SK-N-SH treated with all-trans-retinoic acid at 6 μM for 48 hours (cell line): ENCODE results near the gene PLB1.

Experiments
- ATAC-seq: fragments of 200-7000 bp; cut with Tn5 transposase; 3 replicates; pipeline ENCODE4 v1.9.1; 2020; ENCODE audit warnings: mild to moderate bottlenecking, moderate library complexity
- ARNTL ChIP-seq: fragments of 450-650 bp; formaldehyde crosslinking; IDR thresholded peaks from 2 replicates; pipeline ENCODE4 v1.5.0; 2020; ENCODE audit warnings: low read depth, mild to moderate bottlenecking, moderate library complexity, borderline replicate concordance
- BACH2 ChIP-seq: fragments of 250-450 bp; sonication (Bioruptor Pico); IDR thresholded peaks from 2 replicates; pipeline ENCODE4 v1.9.0; 2021; ENCODE audit warnings: mild to moderate bottlenecking, borderline replicate concordance
- CREB5 ChIP-seq: fragments of 250-450 bp; sonication (Bioruptor Pico); IDR thresholded peaks from 2 replicates; pipeline ENCODE4 v1.5.1; 2020; ENCODE audit warnings: low read depth, mild to moderate bottlenecking, moderate library complexity
- CSDC2 ChIP-seq: fragments of 250-450 bp; sonication (Bioruptor Pico); IDR thresholded peaks from 2 replicates; pipeline ENCODE4 v1.5.0; 2020; ENCODE audit warnings: mild to moderate bottlenecking, moderate library complexity
- ISL1 ChIP-seq: fragments of 250-450 bp; sonication (Bioruptor Pico); IDR thresholded peaks from 2 replicates; pipeline ENCODE4 v2.1.2; 2022; ENCODE audit warnings: mild to moderate bottlenecking, moderate library complexity
- POU6F1 ChIP-seq: fragments of 250-450 bp; sonication (Bioruptor Pico); IDR thresholded peaks from 2 replicates; pipeline ENCODE4 v1.8.0; 2021; ENCODE audit warnings: low read depth, mild to moderate bottlenecking, moderate library complexity, borderline replicate concordance
- PPARA ChIP-seq: fragments of 250-450 bp; sonication (Bioruptor Pico); IDR thresholded peaks from 2 replicates; pipeline ENCODE4 v1.5.0; 2020; ENCODE audit warnings: mild to moderate bottlenecking, borderline replicate concordance
- RARB ChIP-seq: fragments of 250-450 bp; sonication (Bioruptor Pico); IDR thresholded peaks from 2 replicates; pipeline ENCODE4 v1.8.0; 2021; ENCODE audit warnings: mild to moderate bottlenecking, moderate library complexity
- TOX ChIP-seq: fragments of 250-450 bp; sonication (Bioruptor Pico); IDR thresholded peaks from 2 replicates; pipeline ENCODE4 v1.8.0; 2021; ENCODE audit warnings: mild to moderate bottlenecking, moderate library complexity, borderline replicate concordance
- TSHZ2 ChIP-seq: fragments of 250-450 bp; sonication (Bioruptor Pico); IDR thresholded peaks from 2 replicates; pipeline ENCODE4 v1.5.0; 2020; ENCODE audit warnings: mild to moderate bottlenecking, moderate library complexity
- ZC3H10 ChIP-seq: fragments of 250-450 bp; sonication (Bioruptor Pico); IDR thresholded peaks from 2 replicates; pipeline ENCODE4 v1.5.1; 2021; ENCODE audit warnings: mild to moderate bottlenecking, moderate library complexity
- ZFP30 ChIP-seq: fragments of 450-650 bp; formaldehyde crosslinking; IDR thresholded peaks from 2 replicates; pipeline ENCODE4 v1.5.0; 2022; ENCODE audit warnings: mild to moderate bottlenecking, moderate library complexity
- ZNF565 ChIP-seq: fragments of 450-650 bp; formaldehyde crosslinking; conservative IDR thresholded peaks from 2 replicates; pipeline ENCODE4 v1.5.0; 2020; ENCODE audit warnings: low read depth, mild to moderate bottlenecking, moderate library complexity
- ZNF70 ChIP-seq: fragments of 450-650 bp; formaldehyde crosslinking; IDR thresholded peaks from 2 replicates; pipeline ENCODE4 v1.5.0; 2020; ENCODE audit warnings: mild to moderate bottlenecking, moderate library complexity
- ZNF8 ChIP-seq: fragments of 450-650 bp; formaldehyde crosslinking; IDR thresholded peaks from 2 replicates; pipeline ENCODE4 v1.5.0; 2020; ENCODE audit warnings: mild to moderate bottlenecking, moderate library complexity
- TF ChIP-seq, protein P1 (sequence below): fragments of 250-450 bp; sonication (Bioruptor Pico); IDR thresholded peaks from 2 replicates; pipeline ENCODE4 v1.5.1; 2021; ENCODE audit warnings: mild to moderate bottlenecking, moderate library complexity

The PLB1 gene

DNA sequence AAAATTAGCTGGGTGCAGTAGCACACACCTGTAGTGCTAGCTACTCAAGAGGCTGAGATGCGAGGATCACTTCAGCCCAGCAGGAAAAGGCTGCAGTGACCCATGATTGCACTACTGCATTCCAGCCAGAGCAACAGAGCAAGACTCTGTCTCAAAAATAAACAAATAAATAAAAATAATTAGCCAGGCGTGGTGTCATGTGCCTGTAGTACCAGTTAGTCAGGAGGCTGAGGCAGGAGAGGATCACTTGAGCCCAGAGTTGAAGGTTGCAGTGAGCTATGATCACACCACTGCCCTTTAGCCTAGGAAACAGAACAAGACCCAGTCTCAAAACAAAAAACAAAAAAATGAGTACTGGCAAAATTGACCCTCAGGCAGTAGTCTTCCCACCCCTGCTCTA, 193.9 kb downstream of the PLB1 start (continued):
- TF ChIP-seq TSHZ2 (no peak), ZNF8 (CRISPR knock-in tag) (no peak)
- TF ChIP-seq, protein P1, sequence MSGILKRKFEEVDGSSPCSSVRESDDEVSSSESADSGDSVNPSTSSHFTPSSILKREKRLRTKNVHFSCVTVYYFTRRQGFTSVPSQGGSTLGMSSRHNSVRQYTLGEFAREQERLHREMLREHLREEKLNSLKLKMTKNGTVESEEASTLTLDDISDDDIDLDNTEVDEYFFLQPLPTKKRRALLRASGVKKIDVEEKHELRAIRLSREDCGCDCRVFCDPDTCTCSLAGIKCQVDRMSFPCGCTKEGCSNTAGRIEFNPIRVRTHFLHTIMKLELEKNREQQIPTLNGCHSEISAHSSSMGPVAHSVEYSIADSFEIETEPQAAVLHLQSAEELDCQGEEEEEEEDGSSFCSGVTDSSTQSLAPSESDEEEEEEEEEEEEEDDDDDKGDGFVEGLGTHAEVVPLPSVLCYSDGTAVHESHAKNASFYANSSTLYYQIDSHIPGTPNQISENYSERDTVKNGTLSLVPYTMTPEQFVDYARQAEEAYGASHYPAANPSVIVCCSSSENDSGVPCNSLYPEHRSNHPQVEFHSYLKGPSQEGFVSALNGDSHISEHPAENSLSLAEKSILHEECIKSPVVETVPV (CRISPR knock-in tag), result no peak

GRCh38 chr2:28692411-28692810, 196.6 kb downstream of the PLB1 start:
- TF ChIP-seq PPARA (CRISPR knock-in tag), result no peak
- no peak for TF ChIP-seq POU6F1
- no peak for TF ChIP-seq ZNF8 (CRISPR knock-in tag)
- TF ChIP-seq CSDC2 (CRISPR knock-in tag), result no peak
- no peak for TF ChIP-seq RARB (CRISPR knock-in tag)
- TF ChIP-seq ZFP30 (CRISPR knock-in tag), result no peak
- no peak for TF ChIP-seq ARNTL
- TF ChIP-seq CREB5 (CRISPR knock-in tag), result no peak
- TF ChIP-seq ZNF70 (CRISPR knock-in tag), result no peak
- TF ChIP-seq ZC3H10, result no peak
- TF ChIP-seq BACH2, result no peak
- ATAC-seq, result no peak

GRCh38 chr2:28693223-28693622, 197.4 kb downstream of the PLB1 start:
- ATAC-seq, result no peak
- TF ChIP-seq ZNF565 (CRISPR knock-in tag) (no peak), ISL1 (CRISPR knock-in tag) (no peak), ZNF70 (CRISPR knock-in tag) (no peak), ZFP30 (CRISPR knock-in tag) (no peak), TOX (no peak)
- TF ChIP-seq, protein P1 (CRISPR knock-in tag), result no peak
